ENCODE measurements around the gene DNAH6. TPM values are rescaled to one million over a fixed set of nuclear protein-coding genes. Genes with fewer than 3 reads are reported as not detected.

The DNAH6 gene
- polyA plus RNA-seq, 3 donors = 0.04 TPM; not detected in 2

DNA sequence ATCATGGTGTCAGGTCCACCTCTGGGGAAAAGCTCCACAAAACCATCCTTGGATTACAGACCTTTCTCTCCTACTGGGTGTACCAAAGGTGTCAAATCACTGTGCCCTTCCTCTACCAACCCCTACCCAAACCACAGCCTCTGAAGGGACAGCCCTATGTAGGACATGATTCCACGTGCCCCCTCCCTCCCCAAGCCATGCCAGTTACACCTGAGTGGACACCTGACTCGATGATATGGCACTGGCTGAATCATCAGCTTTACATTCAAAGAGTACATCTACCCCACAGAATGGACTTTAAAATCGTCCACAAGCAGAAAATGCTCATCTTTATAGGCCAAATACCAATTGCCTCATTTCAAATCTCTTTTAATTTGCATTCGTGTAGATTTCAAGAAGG lies 338.6 kb downstream of the DNAH6 start:
- DNase-seq = no peak
- 89% methylated on average over 4 of the region's 4 CpGs for WGBS (ENCODE audit: insufficient coverage)
- Histone ChIP-seq H3K9ac (ENCODE audit: insufficient read depth, low read length, poor library complexity, severe bottlenecking) (no peak overlapping the region), H3K9me3 (replicated peaks in 1 of 2; ENCODE audit: control insufficient read depth in 1 of 2, insufficient read depth in 1 of 2, low read length in 2 of 2) (peaks cover 19 to 21% of the 10 kb centered on the region in 2 donors), H3K4me2 (replicated peaks; ENCODE audit: extremely low read depth, low read length, poor library complexity, severe bottlenecking) (no peak overlapping the region), H4K20me1 (ENCODE audit: insufficient read depth, low read length) (no peaks in the 10 kb centered on the region), H3K27me3 (ENCODE audit: control insufficient read depth in 2 of 2, insufficient read depth in 2 of 2, low read length in 2 of 2) (no peaks in the 10 kb centered on the region), H3K27ac (ENCODE audit: low read depth in 1 of 2, low read length in 2 of 2) (no peak overlapping the region), H3K4me3 (replicated peaks in 1 of 3; ENCODE audit: low read depth in 2 of 3, low read length in 3 of 3) (no peak overlapping the region), H3K79me2 (ENCODE audit: insufficient read depth, low read length) (no peaks in the 10 kb centered on the region), H2AFZ (ENCODE audit: insufficient read depth, low read depth, low read length, poor library complexity, severe bottlenecking) (no peak overlapping the region), H3K36me3 (replicated peaks in 1 of 2; ENCODE audit: control insufficient read depth in 1 of 2, insufficient read depth in 2 of 2, low read length in 2 of 2) (no peaks in the 10 kb centered on the region), H3K4me1 (ENCODE audit: control insufficient read depth in 1 of 2, insufficient read depth in 2 of 2, low read length in 2 of 2) (peaks cover 21 to 25% of the 10 kb centered on the region in 2 donors)
- no peak overlapping the region for H3K4me3 Mint-ChIP-seq
- peaks cover 19 to 32% (median 22%) of the 10 kb centered on the region in 7 donors for H3K9me3 Mint-ChIP-seq
- peaks cover 4 to 5% of the 10 kb centered on the region in 2 donors for H3K36me3 Mint-ChIP-seq
- TF ChIP-seq, protein P1, sequence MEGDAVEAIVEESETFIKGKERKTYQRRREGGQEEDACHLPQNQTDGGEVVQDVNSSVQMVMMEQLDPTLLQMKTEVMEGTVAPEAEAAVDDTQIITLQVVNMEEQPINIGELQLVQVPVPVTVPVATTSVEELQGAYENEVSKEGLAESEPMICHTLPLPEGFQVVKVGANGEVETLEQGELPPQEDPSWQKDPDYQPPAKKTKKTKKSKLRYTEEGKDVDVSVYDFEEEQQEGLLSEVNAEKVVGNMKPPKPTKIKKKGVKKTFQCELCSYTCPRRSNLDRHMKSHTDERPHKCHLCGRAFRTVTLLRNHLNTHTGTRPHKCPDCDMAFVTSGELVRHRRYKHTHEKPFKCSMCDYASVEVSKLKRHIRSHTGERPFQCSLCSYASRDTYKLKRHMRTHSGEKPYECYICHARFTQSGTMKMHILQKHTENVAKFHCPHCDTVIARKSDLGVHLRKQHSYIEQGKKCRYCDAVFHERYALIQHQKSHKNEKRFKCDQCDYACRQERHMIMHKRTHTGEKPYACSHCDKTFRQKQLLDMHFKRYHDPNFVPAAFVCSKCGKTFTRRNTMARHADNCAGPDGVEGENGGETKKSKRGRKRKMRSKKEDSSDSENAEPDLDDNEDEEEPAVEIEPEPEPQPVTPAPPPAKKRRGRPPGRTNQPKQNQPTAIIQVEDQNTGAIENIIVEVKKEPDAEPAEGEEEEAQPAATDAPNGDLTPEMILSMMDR (IDR thresholded peaks at IDR 0.05) = no peak
- H3K27ac Mint-ChIP-seq = peak overlapping the region in 1 of 7 donors; percentile 11
- intact Hi-C loops (cut with micrococcal nuclease) = no loop called here
- H3K27me3 Mint-ChIP-seq (ENCODE audit: low read depth in 3 of 3) = peaks cover 2 to 7% (median 3%) of the 10 kb centered on the region in 3 donors
- peaks cover 31% of the 10 kb centered on the region for H3K4me1 Mint-ChIP-seq

DNA sequence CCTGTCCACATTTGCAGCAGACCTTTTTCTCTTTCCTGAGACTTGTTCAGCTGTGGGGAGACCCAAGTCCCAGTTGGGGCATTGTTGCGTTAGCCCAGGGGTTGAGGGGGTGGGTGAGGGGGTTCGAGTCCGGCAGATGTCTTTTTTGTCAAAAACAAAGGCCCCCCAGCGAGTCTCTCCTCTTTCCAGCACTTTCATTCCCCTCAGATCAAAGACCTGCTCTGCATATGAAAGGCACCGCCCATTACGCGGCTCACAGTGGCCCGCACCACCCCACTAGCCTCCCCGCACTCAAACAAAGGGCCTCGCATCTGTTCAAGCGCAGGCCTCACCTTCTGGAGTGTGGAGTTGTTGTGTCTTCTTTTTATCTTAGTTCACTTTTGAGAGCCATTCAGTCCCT lies 339.4 kb downstream of the DNAH6 start:
- no peak for DNase-seq
- Mint-ChIP-seq H3K36me3 (peaks cover 4 to 5% of the 10 kb centered on the region in 2 donors), H3K4me1 (peaks cover 31% of the 10 kb centered on the region)

More for the DNA sequence above, 339.4 kb downstream of the DNAH6 start:
- H2AFZ ChIP-seq (ENCODE audit: insufficient read depth, low read depth, low read length, poor library complexity, severe bottlenecking) = no peak overlapping the region
- H3K4me3 ChIP-seq (replicated peaks in 1 of 3; ENCODE audit: low read depth in 2 of 3, low read length in 3 of 3) = no peak overlapping the region
- H3K27me3 Mint-ChIP-seq (ENCODE audit: low read depth in 3 of 3) = peaks cover 2 to 5% (median 3%) of the 10 kb centered on the region in 3 donors
- no peak overlapping the region for H3K4me3 Mint-ChIP-seq
- H3K4me2 ChIP-seq (replicated peaks; ENCODE audit: extremely low read depth, low read length, poor library complexity, severe bottlenecking) = no peak overlapping the region
- H3K36me3 ChIP-seq (replicated peaks in 1 of 2; ENCODE audit: control insufficient read depth in 1 of 2, insufficient read depth in 2 of 2, low read length in 2 of 2) = no peaks in the 10 kb centered on the region
- TF ChIP-seq, protein P1 (IDR thresholded peaks at IDR 0.05) = no peak
- no peaks in the 10 kb centered on the region for H4K20me1 ChIP-seq (ENCODE audit: insufficient read depth, low read length)
- H3K27ac ChIP-seq (ENCODE audit: low read depth in 1 of 2, low read length in 2 of 2) = no peak overlapping the region
- H3K9me3 ChIP-seq (replicated peaks in 1 of 2; ENCODE audit: control insufficient read depth in 1 of 2, insufficient read depth in 1 of 2, low read length in 2 of 2) = peaks cover 19 to 21% of the 10 kb centered on the region in 2 donors
- peaks cover 19 to 28% (median 21%) of the 10 kb centered on the region in 7 donors for H3K9me3 Mint-ChIP-seq
- intact Hi-C loops (cut with micrococcal nuclease) = no loop called here
- peaks cover 21 to 25% of the 10 kb centered on the region in 2 donors for H3K4me1 ChIP-seq (ENCODE audit: control insufficient read depth in 1 of 2, insufficient read depth in 2 of 2, low read length in 2 of 2)
- H3K27me3 ChIP-seq (ENCODE audit: control insufficient read depth in 2 of 2, insufficient read depth in 2 of 2, low read length in 2 of 2) = no peaks in the 10 kb centered on the region
- H3K79me2 ChIP-seq (ENCODE audit: insufficient read depth, low read length) = no peaks in the 10 kb centered on the region
- no peak overlapping the region for H3K9ac ChIP-seq (ENCODE audit: insufficient read depth, low read length, poor library complexity, severe bottlenecking)
- WGBS (ENCODE audit: insufficient coverage) = no CpG with 5 or more reads among the region's 11 CpGs
- peak overlapping the region in 1 of 7 donors; percentile 78 for H3K27ac Mint-ChIP-seq
